ENCODE results near the gene HNRNPDL.
"Not testable (repeated sequence)": the region's sequence is repeated elsewhere in the genome, so short reads cannot be mapped to it uniquely, and the experiment has no call there.

The HNRNPDL gene

DNA sequence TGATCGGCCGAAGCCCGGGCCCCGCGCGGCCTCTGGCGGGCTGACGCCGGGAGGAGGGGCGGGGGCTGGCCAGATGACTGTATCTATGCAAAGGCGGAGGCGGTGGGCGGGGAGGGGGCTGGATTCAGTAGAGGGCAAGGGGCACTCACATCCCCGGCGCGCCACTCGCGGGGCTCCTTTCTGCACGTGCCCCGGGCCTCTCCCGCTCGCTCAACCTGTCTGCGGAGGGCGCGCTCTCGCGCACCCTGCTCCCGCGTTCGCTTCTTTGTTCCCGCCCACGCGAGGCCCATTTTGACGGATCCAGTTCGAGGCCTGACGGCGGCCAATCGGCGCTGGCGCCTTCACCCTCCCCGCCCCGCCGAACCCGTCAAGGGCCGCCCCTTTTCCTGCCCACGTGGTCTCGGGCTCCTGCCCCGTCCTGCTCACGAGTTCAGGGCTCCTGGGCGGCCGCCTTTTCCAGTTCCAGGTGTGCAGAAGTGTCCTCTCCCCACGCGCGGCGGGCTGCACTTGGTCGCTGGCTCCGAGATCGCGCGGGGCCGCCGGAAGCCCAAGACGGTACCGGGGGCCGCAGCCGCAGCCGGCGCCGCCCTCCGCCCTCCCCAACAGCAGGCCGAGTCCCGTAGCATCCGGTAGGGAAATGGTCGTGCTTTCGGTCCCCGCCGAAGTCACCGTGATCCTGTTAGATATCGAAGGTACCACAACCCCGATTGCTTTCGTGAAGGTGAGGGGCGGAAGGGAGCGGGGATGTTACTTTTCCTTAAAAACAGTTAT, at the start of gene HNRNPDL, which contains the start of gene ENOPH1:
Gene HNRNPDL (minus strand): TSS at position 270 of the 771 bp plus-strand sequence. CDS start 772 bp downstream, outside the sequence.
Gene ENOPH1 (plus strand): TSS at position 398 of the 771 bp plus-strand sequence. CDS start 240 bp downstream, at position 638.
- peak; percentile 98 for DNase-seq

DNA sequence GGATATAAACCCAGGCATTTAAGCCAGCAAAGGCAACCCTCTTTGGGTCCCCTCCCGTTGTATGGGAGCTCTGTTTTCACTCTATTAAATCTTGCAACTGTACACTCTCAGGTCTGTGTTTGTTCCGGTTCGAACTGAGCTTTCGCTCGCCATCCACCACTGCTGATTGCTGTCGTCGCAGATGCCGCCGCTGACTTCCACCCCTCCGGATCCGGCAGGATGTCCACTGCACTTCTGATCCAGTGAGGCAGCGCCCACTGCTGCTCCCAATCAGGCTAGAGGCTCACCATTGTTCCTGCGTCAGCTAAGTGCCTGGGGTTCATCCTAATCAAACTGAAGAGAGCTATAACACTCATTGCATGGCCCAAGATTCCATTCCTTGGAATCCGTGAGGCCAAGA, 49.3 kb upstream of the HNRNPDL start:
- DNase-seq = no peak

DNA sequence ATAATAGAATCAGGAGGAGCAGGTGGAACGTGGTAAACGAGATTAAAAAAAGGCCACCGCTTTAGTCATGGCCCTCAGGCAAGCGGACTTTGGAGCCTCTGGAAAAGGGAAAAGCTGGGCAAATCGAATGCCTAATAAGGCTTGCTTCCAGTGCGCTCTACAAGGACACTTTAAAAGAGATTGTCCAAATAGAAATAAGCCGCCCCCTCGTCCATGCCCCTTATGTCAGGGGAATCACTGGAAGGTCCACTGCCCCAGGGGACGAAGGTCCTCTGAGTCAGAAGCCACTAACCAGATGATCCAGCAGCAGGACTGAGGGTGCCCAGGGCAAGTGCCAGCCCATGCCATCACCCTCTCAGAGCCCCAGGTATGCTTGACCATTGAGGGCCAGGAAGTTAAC, 47.2 kb upstream of the HNRNPDL start:
- DNase-seq = not testable (repeated sequence)

DNA sequence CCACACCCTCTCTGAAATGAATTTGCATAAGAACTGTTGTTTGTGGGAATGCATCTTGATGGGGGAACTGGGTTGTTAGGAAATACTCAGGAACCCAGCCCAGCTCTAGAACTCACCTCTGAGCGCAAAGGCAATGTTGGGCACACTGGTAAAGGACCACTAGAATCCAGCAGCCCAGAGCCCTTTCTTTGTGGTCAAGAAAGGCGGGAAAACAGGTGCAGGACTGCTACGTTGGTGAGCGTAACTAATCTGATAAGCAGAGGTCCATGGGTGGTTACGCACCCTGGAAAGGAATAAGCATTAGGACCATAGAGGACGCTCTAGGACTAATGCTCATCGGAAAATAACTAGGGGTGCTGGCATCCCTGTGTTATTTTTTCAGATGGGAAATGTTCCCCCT, 45.7 kb upstream of the HNRNPDL start:
- DNase-seq = not testable (repeated sequence)

DNA sequence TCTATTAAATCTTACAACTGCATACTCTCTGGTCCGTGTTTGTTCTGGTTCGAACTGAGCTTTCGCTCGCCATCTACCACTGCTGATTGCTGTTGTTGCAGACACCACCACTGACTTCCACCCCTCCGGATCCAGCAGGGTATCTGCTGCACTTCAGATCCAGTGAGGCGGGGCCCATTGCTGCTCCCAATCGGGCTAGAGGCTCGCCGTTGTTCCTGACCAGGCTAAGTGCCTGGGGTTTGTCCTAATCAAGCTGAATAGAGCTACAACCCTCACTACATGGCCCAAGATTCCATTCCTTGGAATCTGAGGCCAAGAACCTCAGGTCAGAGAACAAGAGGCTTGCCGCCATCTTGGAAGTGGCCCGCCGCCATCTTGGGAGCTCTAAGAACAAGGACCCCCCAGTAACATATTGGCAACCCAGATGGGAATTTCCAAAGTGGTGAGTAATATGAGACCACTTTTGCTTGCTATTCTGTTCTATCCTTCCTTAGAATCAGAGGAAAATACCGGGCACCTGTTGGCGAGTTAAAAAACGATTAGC, 43.4 kb upstream of the HNRNPDL start:
- no peak for DNase-seq

DNA sequence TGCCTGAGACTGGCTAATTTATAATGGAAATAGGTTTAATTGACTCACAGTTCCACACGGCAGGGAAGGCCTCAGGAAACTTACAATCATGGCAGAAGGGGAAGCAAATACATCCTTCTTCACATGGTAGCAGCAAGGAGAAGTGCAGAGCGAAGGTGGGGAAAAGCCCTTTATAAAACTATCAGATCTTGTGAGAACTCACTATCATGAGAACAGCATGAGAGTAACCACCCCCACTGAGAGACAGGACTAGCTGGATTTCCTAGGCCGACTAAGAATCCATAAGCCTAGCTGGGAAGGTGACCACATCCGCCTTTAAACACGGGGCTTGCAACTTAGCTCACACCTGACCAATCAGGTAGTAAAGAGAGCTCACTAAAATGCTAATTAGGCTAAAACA, 42.8 kb upstream of the HNRNPDL start:
- not testable (repeated sequence) for DNase-seq

DNA sequence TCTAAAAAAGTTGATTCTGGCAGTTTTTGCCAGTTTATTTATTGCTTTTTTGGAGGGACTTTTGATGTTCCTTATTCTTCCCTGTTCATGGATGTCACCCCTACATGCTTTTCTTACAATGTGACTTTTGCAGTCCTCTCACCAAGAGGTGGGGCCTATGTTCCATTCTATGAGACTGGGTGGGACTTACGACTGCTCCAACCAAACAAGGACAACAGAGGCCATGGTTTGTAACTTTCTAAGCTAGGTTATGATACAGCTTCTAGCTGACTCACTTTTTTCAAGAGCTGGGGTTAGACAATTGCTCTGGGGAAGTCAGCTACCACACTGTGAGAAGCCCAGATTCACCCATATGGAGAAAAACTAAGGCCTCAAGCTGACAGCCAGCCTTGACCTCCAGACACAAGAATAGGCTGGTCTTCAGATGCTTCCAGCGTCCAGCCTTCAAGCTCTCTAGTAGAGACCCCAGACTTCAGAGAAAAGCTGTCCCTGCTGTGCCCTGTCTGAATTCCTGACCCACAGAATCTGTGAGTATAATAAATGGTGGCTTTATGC, 39.6 kb upstream of the HNRNPDL start:
- DNase-seq = no peak

DNA sequence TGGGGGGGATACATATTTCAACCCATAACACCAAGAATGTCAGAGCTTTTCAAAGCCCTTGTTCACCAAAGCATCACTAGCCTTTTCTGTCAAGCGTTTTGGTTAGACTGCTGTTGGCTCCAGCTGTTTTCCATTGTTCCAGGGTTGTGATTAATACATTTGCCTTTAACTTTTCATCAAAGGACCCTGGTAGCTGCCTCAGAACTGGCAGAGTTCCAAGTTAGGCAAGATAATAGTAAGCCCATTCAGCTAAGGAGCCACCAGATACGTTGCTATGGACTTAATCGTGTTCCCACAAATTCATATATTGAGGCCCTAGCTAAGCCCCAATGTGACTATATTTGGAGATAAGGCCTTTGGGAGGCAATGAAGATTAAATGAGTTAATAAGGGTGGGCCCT, 37.2 kb upstream of the HNRNPDL start:
- DNase-seq = no peak

DNA sequence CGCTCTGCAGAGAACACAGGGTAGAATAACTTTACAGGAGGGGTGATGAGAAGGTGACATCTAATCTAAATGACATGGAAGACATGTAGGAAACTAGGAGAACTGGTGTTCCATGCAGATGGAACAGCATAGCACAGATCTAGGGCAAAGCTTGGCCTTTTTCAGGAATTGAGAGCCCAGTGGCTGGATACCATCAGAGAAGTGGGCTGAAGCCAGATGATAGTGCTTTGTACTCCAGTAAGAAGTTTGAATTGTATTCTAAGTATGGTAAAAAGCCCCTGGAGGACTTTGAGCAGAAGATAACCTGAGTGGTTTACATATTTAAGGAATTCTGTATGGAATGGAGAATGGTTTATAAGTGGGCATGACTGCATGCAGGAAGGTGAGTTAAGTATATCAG, 33.0 kb upstream of the HNRNPDL start:
- DNase-seq = no peak

DNA sequence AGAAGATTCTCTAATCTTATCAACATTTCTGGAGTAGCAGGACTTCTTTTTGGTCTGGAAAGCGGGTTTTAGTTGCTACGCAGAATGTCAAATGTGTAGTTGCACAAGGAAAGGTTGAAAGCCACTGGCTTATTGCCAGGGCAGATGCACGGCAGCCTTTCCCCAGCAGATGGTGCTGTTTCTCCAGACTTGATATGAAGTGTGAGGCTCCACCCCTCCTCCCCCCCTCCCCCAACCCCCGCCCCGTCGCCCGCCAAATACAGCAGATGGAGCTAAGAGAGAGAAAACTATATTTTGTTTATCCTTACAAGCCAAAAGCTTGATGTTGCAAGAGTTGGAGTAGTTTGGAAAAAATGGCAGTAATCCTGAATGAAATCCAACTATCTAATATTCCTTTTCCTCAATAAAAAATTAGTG, 32.2 kb upstream of the HNRNPDL start:
- peak; percentile 91 for DNase-seq

DNA sequence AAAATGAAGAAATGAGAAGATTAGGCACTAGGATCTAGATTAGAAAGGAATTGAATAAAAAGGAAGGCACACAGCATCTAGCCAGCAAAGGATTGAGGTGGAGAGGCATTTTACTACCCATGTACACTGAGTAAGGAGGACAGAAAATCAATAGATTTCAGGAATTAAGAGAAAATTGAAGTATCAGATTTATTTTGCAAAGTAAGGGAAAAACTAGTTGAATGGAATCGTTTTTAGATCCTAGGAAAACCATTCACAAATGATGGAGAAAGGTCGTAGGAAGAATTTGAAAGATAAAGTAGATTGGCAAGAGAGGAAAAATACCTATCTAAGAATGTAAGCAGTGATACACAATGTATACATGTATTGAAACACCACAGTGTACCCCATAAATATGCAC, 31.4 kb upstream of the HNRNPDL start:
- DNase-seq = no peak

DNA sequence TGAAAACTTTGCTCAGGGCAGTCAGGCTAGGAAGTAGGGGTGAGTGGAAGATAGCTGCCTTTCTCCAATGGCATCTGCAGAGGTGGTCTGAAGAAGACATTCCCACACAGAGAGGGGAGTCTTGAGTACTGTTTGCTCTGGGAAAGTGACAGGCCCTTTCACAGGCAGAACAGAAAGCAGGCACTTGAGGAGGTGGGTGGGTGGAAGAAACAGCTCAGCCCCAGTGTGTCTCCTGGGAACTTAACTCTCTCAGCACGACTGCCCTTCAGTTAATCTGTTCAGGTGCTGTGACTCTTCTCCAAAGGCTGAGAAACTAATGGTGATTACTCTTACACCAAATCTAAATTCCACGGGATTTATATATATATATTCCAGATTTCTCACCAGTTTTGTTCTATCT, 28.5 kb upstream of the HNRNPDL start:
- DNase-seq = no peak

DNA sequence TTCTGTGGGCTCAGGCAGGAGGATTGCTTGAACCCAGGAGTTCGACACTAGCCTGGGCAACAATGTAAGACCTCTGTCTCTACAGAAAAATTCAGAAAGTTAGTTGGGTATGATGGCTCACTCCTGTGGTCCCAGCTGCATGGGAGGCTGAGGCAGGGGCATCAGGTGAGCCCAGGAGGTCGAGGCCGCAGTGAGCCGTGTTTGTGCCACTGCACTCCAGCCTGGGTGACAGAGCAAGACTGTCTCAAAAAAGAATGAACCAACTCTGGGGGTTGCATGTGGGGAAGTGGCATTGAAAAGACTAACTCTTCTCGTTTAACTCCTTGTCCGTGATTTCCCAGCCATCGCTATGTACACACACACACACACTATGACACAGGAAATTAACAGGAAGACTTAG, 27.0 kb upstream of the HNRNPDL start:
- no peak for DNase-seq

DNA sequence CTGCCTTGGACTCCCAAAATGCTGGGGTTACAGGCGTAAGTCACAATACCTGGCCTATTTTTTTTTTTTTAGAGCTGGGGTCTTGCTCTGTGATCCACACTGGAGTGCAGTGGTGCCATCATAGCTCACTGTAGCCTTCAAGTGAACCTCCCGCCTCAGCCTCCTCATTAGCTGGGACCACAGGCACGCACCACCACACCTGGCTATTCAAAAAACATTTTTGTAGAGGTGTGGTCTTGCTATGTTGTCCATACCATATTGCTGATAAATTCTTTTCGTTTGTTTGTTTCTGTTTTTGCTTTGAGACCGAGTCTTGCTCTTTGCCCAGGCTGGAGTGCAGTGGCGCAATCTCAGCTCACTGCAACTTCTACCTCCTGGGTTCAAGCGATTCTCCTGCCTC, 21.8 kb upstream of the HNRNPDL start:
- DNase-seq = no peak

DNA sequence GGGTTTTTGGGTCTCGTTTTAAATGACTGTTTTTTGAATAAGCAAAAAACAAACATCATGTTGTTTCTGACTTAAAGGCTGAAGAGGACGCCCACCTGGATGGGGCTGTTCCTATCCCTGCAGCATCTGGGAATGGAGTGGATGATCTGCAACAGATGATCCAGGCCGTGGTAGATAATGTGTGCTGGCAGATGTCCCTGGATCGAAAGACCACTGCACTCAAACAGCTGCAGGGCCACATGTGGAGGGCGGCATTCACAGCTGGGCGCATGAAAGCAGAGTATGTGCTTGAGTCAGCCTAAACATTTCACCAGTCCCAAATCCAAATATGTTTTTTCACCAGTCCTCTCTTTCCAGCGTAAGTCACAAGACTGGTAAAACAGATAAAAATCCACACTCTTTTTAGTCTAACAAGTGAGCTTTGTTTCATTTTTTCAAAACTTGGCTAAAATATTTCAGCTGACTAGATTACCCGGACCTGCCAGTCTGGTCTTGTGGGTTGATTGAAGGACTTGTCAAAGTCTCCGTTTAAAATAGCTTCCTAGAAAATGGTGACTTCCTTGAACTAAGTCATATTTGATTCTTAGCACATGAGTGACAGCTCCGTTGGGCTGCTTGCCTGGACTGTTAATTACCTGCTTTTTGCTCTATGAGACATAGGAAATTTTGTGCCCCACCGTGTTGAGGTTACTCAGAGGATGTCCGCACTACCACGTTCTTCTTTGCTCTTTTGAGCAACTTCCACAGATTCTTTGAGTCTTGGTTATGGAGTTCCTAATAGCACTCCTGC, 20.9 kb upstream of the HNRNPDL start:
- DNase-seq = peak; percentile 44

DNA sequence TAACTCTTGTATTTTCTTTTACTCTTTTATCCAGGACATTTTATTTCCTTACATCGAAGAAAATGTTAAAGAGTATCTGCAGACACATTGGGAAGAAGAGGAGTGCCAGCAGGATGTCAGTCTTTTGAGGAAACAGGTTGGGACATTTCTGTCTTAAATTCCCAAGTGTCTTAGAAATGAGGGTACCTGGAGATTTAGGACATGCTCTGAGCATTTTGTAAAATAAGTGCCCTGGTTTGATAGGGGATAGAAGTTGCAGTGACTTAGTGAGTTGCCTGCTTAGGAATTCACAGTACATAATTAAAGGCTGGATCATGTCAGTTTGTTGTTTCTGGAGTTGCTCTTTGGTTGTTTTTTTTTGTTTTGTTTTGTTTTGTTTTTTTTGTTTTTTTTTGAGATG, 17.6 kb upstream of the HNRNPDL start:
- no peak for DNase-seq

DNA sequence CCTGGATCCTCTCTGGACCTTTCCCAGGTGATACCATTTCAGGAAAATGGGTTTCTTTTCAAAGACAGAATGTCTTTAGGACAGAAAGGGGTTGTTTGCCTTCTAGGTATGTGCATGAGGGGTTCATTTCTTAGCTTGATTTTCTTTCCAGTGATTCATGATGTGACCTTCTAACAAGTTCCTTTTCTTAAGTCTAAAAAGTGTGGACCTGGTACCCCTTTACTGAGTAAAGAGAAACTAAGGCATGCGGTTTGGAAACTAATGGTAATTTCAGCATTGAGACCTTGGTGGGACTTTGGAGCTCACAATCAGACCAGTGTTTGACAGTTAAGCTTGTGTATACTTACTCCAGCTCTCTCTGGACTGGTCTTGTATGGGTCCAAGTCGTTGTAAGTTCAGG, 8.8 kb upstream of the HNRNPDL start:
- DNase-seq = no peak

DNA sequence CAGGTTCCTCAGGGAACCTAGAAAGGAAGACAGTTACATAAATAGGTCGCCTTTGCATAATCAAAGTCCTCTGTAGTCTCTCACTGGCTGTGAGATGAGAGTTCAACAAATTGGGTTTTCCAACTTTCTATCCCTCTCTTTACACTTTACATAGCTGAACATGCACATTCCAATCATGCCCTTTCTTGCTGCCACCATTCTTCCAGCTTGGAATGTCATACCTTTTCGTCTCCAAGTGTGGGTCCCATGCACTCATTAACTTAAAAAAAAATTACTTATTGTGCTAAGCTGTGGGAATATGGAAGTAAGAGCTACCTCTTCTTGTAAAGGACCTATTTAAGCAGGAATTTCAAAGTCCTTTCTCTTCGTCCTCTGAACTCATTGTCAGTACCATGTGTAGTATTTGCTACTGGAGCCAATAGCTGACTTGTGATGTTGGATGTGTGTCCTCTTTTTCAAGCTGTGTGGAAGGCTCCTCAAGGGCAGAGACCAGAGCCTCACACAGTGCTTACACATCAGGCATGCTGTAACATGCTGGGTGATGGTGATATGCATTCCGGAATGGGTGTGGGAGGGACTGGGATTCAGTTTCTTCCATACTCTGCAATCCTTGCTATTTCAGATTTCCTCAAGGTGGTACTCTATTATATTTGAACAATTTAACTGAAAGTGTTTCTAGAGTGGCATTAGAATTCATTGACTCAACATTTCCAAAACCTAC, 7.2 kb upstream of the HNRNPDL start:
- no peak for DNase-seq

DNA sequence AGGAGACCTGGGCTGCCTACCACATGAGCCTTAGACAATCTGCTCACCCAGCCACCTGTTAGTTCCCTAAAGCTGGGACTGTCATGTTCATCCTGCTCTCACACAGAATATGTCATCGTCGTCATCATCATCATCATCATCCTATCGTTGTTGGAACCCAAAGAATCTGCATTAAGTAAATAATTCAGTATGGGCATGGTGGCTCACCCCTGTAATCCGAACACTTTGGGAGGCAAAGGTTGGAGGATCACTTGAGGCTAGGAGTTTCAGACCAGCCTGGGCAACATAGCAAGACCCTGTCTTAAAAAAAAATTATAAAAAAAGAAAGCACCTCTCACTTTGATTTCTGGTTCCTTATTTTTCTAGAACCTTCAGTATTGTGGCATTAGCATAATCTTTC, 6.5 kb upstream of the HNRNPDL start:
- no peak for DNase-seq

DNA sequence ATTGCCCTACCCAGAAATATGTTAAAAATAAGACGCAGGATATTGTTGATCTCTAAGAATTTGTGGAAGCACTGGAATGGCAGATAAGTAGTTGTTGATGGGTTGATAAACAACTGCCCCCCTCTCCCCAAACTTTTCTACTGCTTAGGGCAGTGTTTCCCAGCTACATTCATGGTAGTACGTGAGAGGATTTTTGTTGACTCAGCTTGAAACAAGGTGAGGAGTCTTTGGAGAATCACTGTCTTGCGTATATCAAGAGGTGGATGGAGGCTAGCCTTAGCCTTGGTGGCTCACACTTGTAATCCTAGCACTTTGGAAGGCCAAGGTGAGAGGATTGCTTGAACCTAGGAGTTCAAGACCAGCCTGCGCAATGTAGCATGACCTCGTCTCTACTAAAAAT, 5.9 kb upstream of the HNRNPDL start:
- DNase-seq = no peak

DNA sequence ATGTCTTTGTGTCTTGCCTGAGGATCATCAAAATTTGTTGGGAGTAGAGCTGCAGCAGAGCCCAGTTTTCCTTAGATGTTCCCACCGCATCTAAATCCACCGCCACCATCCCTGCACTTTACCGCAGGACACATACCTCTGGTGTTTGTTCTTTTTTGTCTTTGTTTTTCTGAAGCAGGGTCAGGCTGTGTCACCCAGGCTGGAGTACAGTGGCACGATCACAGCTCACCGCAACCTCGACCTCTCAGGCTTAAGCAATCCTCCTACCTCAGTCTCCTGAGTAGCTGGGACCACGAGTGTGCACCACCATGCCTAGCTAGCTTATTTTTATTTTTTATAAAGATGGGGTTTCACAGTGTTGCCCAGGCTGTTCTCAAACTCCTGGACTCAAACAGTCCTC, 4.7 kb upstream of the HNRNPDL start:
- no peak for DNase-seq

DNA sequence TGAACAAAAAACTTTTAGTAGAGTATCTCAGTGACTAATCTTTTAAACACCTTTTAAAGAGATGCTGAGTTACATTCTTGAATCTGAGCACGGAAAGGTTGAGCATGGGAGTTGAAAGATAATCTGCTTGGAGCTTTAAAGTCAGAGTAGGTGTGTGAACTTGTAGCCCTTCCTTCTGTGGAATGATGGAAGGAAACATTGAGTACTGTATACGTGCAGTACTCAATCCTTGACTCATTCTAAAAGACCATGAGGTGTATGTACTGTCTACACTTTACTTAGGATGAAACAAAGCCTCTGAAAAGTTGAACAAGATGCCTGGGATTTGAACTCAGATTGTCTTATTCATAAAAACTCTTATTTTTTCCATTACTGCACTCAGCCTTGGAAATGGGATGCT, 3.5 kb upstream of the HNRNPDL start:
- DNase-seq = no peak

DNA sequence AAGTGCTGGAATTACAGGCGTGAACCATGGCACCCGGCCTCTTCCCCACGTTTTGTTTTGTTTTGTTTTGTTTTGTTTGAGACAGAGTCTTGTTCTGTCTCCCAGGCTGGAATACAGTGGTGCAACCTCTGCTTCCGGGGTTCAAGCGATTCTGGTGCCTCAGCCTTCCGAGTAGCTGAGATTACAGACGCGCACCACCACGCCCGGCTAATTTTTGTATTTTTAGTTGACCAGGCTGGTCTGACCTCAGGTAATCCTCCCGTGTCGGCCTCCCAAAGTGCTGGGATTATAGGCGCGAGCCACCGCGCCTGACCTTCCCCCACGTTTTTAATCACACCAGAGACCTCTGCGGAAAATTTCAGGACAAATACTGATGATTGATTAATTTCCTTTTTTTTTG, 2.3 kb upstream of the HNRNPDL start:
- DNase-seq = no peak

Measured in left hindlimb (tissue), 1 donor.